HG03280 (cell line): ENCODE results near the gene ATP5F1D.

Experiments used
- ATAC-seq: cut with Tn5 transposase; IDR thresholded peaks from one replicate; pipeline ENCODE4 v1.9.1; 2021; ENCODE audit warnings: mild to moderate bottlenecking, moderate library complexity; ENCODE audit not compliant: unreplicated experiment

The ATP5F1D gene

GRCh38 chr19:1231729-1232637 lies 9.6 kb upstream of the ATP5F1D start:
- ATAC-seq = no peak

DNA sequence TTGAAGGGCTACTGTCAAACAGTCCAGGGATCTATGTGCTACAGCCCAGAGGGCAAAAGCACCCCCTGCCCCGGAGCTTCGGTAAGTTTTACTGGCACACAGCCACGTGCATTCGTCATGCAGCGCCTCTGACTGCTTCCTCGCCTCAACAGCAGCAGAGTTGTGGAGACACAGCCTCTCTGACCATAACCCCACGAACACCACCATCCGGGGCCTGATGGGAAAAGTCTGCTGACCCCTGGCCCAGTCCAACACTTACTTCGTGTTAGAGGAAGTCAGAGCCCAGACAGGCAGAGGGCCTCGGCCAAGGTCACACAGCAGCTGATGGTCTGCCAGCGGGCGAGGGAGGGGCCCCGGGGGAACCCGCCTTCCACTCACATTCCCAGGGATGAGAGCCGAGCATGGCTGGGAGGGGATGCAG lies 8.9 kb upstream of the ATP5F1D start:
- no peak for ATAC-seq

DNA sequence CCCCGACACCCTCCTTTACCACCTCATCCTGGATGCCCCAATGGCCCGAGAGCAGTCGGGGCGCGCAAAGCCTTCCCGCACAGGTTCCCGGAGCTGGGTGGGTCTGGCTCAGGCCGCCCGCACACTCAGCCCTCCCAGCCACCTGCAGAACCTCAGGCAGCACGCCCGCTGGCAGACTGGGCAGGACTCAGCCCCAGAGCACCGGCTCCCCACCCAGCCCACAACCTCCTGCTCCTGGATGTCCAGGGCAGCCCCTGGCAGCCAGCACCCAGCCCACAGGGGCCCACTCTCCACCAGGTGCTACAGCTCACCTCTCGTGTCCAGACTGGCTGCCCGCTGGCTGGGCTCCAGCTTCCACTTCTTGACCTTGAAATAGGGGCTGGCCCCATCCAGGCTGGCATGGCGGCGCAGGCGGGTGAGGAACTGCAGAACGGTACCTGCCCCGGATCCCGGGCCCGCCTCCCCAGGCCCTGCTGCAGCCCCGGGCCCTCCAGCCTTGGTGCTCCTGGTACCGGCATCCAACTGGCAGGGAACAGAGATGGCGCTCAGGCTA lies 8.4 kb upstream of the ATP5F1D start:
- ATAC-seq = no peak

- ATAC-seq = no peak
These were observed 7.2 kb upstream of the ATP5F1D start for GRCh38 chr19:1234051-1234954.

GRCh38 chr19:1234955-1235380 lies 6.6 kb upstream of the ATP5F1D start:
- no peak for ATAC-seq

- ATAC-seq = no peak
These were observed 5.7 kb upstream of the ATP5F1D start for GRCh38 chr19:1235625-1236538.

GRCh38 chr19:1236576-1236975 lies 5.0 kb upstream of the ATP5F1D start:
- no peak for ATAC-seq

DNA sequence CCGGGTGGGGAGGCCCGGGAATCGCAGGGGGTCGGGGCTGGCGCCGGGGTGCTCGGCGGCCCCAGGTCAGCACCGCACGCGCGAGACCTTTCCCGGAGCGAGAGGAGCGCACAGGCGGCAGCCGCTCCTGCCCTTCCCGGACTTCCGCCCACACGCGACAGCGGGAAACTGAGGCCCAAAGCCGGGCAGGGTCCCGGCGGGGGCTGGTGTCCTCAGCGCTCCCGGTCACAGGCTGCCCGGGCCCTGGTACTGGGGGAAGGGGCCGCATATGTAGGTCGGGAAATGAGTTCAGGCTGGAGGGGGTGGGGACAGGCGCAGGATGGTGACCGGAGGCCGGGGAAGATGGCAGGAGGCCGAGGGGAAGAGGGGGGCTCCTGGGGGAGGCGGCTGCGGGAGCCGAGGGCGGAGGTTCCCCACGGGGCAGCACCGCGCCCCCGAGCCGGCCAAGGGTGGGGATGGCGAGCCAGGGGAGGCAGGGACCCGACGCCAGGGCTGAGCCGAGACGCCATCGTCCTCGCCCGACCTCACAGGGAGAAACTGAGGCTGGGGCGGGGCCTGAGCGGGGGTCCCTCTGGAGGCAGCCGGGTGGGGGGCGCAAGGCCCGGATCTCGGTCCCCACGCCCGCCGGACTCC lies 4.4 kb upstream of the ATP5F1D start:
- ATAC-seq = no peak

DNA sequence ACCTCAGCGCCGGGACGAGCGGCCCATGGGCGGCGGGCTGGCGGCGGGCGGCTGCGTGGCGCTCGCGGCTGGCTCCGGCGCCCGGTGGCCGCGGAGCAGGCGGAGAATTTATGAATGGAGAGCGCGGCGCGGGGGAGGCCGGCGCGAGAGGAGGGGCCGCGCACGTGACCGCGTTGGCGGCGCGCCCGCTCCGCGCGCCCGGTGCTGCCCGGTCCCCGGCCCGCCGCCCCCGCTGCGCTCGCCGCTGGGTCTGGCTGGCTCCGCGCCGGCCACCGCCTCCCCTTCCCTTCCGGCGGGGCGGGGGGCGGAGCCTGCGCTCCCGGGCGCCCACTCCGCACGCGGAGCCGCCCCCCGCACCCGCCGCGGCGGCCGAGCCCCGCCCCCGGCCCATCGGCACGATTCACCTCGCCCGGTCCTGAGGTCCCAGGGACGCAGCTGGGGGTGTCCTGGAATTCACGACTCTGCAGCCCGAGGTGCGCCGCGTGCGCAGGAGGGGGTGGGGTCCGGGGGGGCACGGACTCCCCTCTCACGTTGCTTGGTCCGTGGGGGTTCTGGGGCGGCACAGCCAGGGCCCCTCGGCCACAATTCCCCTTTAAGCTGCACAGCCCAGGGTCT lies 3.7 kb upstream of the ATP5F1D start, which contains the start of gene CBARP:
CBARP (minus strand) TSS at position 252 of the 615 bp plus-strand sequence. CDS start 1,905 bp downstream, outside the sequence.
- no peak for ATAC-seq

- ATAC-seq = no peak
These were observed 2.9 kb upstream of the ATP5F1D start for GRCh38 chr19:1238369-1239303.

DNA sequence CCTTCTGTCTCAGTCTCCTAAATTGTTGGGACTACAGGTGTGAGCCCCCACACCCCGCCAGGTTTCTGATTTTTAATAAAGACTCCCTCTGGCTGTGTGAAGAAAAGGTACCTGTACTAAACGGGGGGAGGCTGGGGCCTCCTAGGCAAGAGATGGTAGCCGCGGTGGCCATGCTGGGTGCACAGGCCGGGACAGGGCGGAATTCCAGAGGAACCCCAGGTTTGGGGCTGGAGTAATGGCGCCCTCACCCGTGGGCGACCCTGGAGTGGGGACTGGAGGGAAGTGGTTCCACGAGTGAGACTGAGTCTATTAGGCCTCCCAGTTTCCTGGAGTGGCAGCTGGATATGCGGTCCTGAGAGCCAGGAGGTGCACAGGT lies 2.1 kb upstream of the ATP5F1D start:
- ATAC-seq = no peak

DNA sequence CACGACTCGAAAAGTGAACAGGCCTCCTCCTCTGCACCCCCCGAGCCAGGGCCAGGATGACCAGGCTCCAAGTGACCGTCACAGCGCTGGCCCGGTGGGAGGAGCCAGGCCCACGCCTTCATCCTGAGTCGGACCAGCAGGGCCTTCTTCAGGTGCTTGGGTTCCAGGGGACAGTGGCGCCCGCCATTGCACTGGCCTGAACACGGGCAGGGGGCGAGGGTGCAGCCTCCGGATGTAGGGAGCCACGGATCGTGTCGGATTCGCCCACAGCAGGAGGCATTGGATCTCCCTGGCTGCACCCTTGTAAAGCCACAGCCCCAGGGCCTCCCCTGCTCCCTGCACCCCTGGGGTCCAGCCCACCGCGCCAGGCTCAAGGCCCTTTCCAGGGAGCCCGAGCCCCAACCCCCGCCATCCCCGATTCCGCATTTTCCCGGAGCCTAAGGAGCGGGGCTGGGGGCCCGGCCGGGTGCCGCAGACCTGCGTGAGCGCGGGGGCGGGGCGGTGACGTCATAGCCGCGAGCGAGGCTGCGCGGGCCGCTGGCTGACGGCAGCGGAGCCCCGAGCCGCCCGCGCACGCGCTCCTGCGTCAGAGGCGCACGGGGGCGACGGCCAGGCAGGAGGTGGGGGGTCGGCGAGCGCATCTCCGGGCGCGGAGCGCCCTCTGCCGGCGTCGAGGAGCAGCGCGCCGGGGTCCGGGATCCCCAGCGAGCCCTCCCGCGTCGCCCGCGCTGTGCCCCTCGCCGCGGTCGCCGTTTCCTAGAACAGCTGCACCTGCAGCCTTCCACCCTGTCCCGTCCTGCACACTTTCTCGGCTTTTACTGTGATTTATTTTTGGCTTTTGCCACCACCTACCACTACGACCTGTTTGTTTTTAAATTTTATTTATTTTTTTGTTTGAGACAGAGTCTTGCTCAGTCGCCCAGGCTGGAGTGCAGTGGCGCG lies 1.5 kb upstream of the ATP5F1D start:
- no peak for ATAC-seq

GRCh38 chr19:1240925-1241324 lies 626 bp upstream of the ATP5F1D start:
- ATAC-seq = no peak

GRCh38 chr19:1243768-1244692 lies 2.5 kb downstream of the ATP5F1D start:
- ATAC-seq = no peak

GRCh38 chr19:1244693-1245451 lies 3.3 kb downstream of the ATP5F1D start:
- ATAC-seq = no peak
